GM18517 (cell line): Measurements from ENCODE around the gene ANKRD27.
"Not testable (repeated sequence)": the region's sequence is repeated elsewhere in the genome, so short reads cannot be mapped to it uniquely, and the experiment has no call there.

Source experiments
- ATAC-seq: cut with Tn5 transposase; IDR thresholded peaks from one replicate; pipeline ENCODE4 v1.9.1; 2021; ENCODE audit warnings: mild to moderate bottlenecking, moderate library complexity; ENCODE audit not compliant: unreplicated experiment

ANKRD27 gene

GRCh38 chr19:32607479-32607878 lies 67.5 kb downstream of the ANKRD27 start:
- no peak for ATAC-seq

DNA sequence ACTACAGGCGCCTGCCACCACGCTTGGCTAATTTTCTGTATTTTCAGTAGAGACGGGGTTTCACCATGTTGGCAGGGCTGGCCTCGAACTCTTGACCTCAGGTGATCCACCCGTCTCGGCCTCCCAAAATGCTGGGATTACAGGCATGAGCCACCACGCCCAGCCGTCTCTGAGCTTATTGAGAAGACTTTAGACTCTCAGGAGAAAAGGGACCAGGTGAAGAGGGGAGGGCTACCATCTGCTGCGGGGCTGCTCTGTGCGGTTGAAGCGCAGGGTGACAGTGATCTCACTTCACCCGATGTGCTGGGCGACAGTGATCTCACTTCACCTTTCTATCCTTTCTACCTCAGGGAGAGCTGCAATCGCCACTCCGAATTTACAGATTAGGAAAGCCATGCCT lies 68.7 kb downstream of the ANKRD27 start:
- no peak for ATAC-seq

DNA sequence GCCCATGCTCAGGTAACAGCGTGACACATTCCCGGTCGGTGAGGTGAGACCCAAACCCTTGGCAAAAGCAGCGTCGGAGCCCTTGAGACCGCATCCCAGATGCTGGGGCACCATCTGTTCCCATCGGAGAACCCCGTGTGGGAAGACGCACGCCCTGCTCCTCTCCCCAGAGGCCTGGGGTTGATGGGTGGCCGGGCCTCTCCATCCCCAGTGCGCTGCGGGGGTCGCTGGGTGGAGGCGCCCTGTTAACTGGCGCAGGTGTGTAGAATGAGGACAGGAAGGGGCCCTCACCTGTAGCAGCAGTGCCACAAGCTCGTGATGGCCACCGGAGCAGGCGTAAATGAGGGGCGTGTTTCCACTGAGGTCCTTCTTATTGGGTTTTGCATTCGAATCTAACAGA lies 69.4 kb downstream of the ANKRD27 start:
- no peak for ATAC-seq

GRCh38 chr19:32603961-32604360 lies 71.0 kb downstream of the ANKRD27 start:
- no peak for ATAC-seq

GRCh38 chr19:32599736-32600157 lies 75.2 kb downstream of the ANKRD27 start:
- no peak for ATAC-seq

- no peak for ATAC-seq
These were observed 75.7 kb downstream of the ANKRD27 start for GRCh38 chr19:32599258-32599657.

GRCh38 chr19:32598022-32598421 lies 77.0 kb downstream of the ANKRD27 start:
- ATAC-seq: no peak

- ATAC-seq: no peak
These were observed 79.5 kb downstream of the ANKRD27 start for GRCh38 chr19:32595491-32595890.

DNA sequence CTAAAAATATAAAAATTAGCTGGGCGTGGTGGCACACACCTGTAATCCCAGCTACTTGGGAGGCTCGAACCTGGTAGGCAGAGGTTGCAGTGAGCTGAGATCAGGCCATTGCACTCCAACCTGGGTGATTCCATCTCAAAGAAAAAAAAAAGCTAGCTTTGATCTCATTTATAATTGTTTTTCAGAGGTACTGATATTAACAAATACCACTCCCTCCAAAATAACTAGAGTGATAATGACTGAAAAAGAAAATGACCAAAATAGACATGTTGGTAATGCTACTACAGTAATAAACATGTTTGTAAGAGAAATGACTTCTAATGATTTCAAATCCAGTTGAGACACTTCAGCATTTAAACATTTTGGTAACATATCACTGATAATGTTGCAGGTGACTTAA lies 81.0 kb downstream of the ANKRD27 start:
- no peak for ATAC-seq

GRCh38 chr19:32587747-32588504 lies 87.1 kb downstream of the ANKRD27 start:
- ATAC-seq: not testable (repeated sequence)

DNA sequence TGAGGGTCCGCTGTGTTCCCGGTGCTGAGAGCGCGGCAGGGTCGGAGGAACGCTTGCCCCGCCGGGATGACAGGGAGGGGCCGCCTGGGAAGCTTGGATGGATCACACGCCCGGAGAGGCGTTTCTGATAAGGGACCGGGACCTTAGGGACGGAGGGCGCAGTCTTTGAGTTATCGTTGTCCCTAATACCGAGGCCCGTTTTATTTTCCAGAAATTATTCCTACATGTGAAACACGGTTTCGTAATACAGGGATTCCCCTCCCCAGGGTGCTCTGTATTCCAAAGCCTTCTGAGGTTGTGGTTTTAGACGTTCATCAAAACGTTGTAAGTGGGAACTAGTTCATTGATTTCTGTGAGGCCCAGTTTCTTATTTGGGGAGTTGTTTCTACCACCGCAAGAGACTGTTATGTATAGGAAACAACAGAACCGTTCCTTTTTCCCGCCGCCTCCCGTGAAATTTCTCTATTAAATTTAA lies 93.2 kb downstream of the ANKRD27 start:
- ATAC-seq: no peak

GRCh38 chr19:32580901-32581704 lies 93.9 kb downstream of the ANKRD27 start, which contains the start of gene PDCD5:
Gene PDCD5 (plus strand): TSS chr19:32581190. CDS start chr19:32581262, 72 bp downstream.
- peak; percentile 84 for ATAC-seq

DNA sequence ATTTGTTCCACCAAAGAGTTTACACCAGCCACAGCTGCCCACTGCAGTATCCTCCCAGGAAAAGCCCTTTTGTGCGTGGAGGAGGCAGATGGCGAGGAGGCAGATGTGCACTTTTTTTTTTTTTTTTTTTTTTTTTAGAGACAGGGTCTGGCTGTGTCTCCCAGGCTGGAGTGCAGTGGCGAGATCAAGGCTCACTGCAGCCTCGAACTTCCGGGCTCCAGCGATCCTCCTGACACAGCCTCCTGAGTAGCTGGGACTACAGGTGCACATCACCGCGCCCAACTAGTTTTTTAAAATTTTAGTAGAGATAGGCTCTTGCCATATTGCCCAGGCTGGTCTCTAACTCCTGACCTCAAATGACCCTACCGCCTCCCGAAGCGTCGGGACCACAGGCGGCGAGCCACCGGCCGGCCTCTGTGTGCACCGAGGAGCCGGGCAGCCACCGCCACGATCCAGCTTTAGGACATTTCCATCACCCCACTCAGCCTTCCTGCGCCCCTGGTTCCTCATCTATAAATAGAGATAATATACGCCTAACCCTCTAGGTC lies 94.6 kb downstream of the ANKRD27 start:
- ATAC-seq: peak; percentile 32

GRCh38 chr19:32576790-32577189 lies 98.2 kb downstream of the ANKRD27 start:
- no peak for ATAC-seq

- ATAC-seq: no peak
These were observed 101.5 kb downstream of the ANKRD27 start for GRCh38 chr19:32573492-32573794.

DNA sequence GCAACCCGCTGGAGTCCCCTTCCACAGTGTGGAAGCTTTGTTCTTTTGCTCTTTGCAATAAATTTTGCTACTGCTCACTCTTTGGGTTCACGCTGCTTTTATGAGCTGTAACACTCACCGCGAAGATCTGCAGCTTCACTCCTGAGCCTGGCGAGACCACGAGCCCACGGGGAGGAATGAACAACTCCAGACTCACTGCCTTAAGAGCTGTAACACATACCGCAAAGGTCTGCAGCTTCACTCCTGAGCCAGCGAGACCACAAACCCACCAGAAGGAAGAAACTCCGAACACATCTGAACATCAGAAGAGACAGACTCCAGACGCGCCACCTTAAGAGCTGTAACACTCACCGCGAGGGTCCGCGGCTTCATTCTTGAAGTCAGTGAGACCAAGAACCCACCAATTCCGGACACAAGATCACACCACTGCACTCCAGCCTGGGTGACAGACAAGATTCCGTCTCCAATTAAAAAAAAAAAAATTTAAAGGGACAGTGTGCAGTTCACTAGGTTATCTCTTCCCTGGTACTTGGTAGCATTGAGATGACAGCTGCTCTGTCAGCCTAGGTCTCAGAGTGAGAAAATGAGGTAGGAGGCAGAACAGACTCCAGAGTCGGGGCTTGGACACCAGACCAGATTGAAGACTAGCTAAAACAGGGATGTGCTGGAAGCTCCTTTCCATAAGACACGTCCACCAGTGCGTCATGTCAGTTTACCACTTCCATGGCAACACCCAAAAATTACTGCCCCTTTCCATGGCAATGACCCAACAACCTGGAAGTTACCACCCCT lies 102.1 kb downstream of the ANKRD27 start:
- not testable (repeated sequence) for ATAC-seq

DNA sequence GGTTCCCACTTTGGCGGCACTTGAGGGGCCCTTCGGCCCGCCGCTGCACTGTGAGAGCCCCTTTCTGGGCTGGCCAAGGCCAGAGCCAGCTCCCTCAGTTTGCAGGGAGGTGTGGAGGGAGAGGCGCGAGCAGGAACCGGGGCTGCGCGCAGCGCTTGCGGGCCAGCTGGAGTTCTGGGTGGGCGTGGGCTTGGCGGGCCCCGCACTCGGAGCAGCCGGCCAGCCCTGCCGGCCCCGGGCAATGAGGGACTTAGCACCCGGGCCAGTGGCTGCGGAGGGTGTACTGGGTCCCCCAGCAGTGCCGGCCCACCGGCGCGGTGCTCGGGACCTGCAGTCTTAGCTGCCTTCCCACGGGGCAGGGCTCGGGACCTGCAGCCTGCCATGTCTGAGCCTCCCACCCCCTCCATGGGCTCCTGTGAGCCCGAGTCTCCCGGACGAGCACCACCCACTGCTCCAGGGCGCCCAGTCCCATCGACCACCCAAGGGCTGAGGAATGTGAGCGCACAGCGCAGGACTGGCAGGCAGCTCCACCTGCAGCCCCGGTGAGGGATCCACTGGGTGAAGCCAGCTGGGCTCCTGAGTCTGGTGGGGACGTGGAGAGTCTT lies 103.4 kb downstream of the ANKRD27 start:
- not testable (repeated sequence) for ATAC-seq

DNA sequence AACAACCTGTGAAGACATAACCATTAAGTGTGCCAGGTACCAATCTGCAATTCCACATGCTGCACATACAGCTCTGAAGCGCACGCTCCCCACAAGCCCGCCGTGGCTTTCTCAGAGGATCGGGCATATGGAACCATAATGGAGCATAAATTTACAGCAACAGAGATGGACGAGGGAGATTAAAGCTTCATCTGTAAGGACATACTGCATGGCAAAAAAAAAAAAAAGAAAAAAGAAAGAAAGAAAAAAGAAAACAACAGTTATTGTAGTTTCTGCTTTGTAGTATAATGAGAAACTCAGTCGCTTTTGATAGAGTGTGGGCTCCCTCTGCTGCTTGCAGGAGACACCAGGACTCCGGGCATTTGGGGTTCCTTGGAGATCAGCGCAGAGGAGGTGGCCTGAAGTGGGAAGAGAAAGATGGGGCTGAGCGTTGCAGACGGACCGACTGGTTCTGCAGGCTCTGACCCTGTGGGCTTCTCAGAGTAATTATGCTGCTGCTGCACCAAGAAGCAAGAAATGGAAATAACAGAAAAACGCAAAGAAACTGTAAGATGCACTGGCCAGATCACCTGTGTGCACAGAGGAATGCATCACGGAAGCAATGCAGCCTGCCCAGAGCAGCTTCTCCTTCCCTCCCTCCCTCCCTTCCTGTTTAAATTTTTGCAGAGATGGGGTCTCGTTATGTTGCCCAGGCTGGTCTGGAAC lies 104.7 kb downstream of the ANKRD27 start:
- ATAC-seq: no peak

GRCh38 chr19:32567486-32567885 lies 107.5 kb downstream of the ANKRD27 start:
- no peak for ATAC-seq

DNA sequence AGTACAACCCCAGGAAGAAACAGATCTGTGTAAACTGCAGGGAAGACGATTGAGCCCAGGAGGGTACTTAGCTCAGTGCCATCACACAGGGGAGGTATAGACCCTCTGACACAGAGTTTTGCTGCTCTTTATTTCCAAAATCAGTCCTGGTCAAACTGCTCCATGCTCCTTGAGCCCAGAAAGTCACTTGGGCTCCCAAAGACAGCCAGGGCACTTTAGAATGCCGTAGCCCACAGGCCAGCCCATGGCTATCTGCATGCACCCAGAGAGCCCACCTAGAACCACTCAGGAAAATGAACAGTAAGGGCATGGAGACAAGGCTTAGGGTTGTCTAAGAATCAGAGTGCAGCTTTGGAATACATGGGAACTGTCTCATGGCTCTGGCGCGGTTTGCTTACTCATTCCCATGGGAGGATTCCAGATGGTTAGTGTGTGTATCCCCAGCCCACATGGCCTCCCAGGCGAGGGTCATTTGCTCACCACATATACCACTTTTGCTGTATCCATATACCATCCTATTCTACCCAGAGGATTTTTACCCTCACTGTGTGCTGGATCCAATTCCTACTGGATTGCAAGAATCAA lies 108.6 kb downstream of the ANKRD27 start:
- no peak for ATAC-seq
